Natural killer cell (primary cell): ENCODE data around the gene KRTAP5-6. TPM values are rescaled to one million over a fixed set of nuclear protein-coding genes. Genes with fewer than 3 reads are reported as not detected.
A peak's percentile ranks its signal among the peaks of the same experiment; 100 is the strongest.

Experiments used
- ATAC-seq, 3 donors: fragments of 150-1000 bp in 2 of 3; fragments of 200-7000 bp in 1 of 3; cut with Tn5 transposase; 1 replicate in 1 of 3; 2 replicates in 2 of 3; pipeline ENCODE4 v1.10.0; 2021; ENCODE audit warnings: mild to moderate bottlenecking in 2 of 3, moderate library complexity in 2 of 3
- DNase-seq, 2 donors: peaks; one replicate each; pipeline versions ENCODE4 v3.0.0 to v3.0.0-alpha.2; 2013 to 2021; ENCODE audit warnings: mixed read lengths in 1 of 2
- H3K27ac ChIP-seq: one replicate; pipeline ENCODE4 v1.5.1; 2013; ENCODE audit warnings: mild to moderate bottlenecking, low read length
- H3K27me3 ChIP-seq: one replicate; pipeline ENCODE4 v1.6.1; 2013; ENCODE audit warnings: low read length; ENCODE audit not compliant: control insufficient read depth, insufficient read depth
- H3K36me3 ChIP-seq: one replicate; pipeline ENCODE4 v1.6.1; 2013; ENCODE audit warnings: low read length; ENCODE audit not compliant: control insufficient read depth, insufficient read depth
- H3K4me1 ChIP-seq: one replicate; pipeline ENCODE4 v1.6.1; 2013; ENCODE audit warnings: low read length; ENCODE audit not compliant: control insufficient read depth, insufficient read depth
- H3K4me3 ChIP-seq: one replicate; pipeline ENCODE4 v1.5.1; 2013; ENCODE audit warnings: low read length
- H3K9me3 ChIP-seq: one replicate; pipeline ENCODE4 v1.6.1; 2013; ENCODE audit warnings: low read length; ENCODE audit not compliant: control insufficient read depth, insufficient read depth
- H3K27ac Mint-ChIP-seq, 2 donors: one replicate each; pipeline ENCODE4 v1.8.0; 2022; ENCODE audit warnings: mild to moderate bottlenecking in 2 of 2, mixed read lengths in 2 of 2, moderate library complexity in 1 of 2
- H3K27me3 Mint-ChIP-seq, 2 donors: one replicate each; pipeline ENCODE4 v1.8.0; 2022; ENCODE audit warnings: low read depth in 2 of 2, mixed read lengths in 2 of 2
- H3K36me3 Mint-ChIP-seq: one replicate; pipeline ENCODE4 v1.8.0; 2022; ENCODE audit warnings: mixed read lengths
- H3K4me1 Mint-ChIP-seq, 2 donors: one replicate each; pipeline ENCODE4 v1.8.0; 2022; ENCODE audit warnings: mixed read lengths in 2 of 2
- H3K4me3 Mint-ChIP-seq: one replicate; pipeline ENCODE4 v1.8.0; 2022; ENCODE audit warnings: mild to moderate bottlenecking, moderate library complexity, mixed read lengths
- H3K9me3 Mint-ChIP-seq, 2 donors: one replicate each; pipeline ENCODE4 v1.8.0; 2022; ENCODE audit warnings: mixed read lengths in 2 of 2
- WGBS: methylation state at CpG from one replicate; pipeline ENCODE4 v1.1.7; 2013; ENCODE audit warnings: missing lambda C conversion rate; ENCODE audit not compliant: insufficient coverage; 5-methylcytosine and 5-hydroxymethylcytosine counted together
- intact Hi-C: fragments of 100-400 bp; cut with micrococcal nuclease; formaldehyde crosslinking; loops from one replicate; pipeline ENCODE4 v1.14.2; 2022
- total RNA-seq, 4 donors: library from RNA; stranded (reverse); fragments of 120-200 nt in 1 of 4; gene quantifications; one replicate each; pipeline versions ENCODE4 v1.2.3 to v1.2.4, GENCODE V29; 2013 to 2022
- TF ChIP-seq, protein P1 (sequence below): fragments of 200-600 bp; IDR thresholded peaks from one replicate; pipeline ENCODE4 v1.8.0; 2022; ENCODE audit warnings: antibody characterized with exemption

The KRTAP5-6 gene
- total RNA-seq, 3 donors from 2014 or later (not counting 1 experiment from before 2014, with no cell fraction given): not detected

DNA sequence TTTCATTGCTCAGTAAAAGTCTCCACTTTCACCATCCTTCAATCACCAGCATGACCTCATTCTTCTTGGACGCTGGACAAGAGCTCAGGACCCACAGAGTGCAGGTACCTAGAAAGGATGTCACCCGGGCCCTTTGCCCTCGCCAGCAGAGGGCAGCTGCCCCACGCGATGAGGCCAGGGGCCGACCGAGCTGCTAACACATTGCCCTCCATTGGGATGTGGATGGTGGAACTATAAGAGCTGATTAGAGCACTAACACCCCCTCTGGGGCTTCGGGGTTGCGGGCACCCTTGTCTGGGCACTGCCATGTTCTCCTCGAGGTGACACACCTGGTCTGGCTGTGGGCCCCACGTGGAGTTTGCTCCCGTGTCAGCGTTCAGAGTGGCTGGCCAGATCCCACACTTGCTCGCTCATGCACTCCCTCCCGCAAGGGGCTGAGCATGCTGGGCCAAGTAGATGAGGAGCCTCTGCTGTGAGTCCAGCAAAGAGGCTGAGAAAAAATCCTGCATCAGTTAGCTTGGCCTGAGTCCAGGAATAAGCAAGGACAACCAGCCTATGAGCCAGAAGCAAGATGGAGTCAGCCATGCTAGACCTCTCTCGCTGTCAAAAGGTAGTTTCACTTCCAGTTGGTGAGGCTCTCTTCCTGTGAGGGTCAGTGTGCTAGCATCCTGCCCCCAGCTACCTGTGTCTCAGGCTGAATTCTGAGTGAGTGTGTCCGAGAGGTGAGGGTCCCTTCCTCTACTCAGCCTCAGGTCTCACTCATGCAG, 9.8 kb downstream of the KRTAP5-6 start:
- Mint-ChIP-seq H3K27me3 (peaks cover 8 to 10% of the 10 kb centered on the region in 2 donors), H3K9me3 (no peaks in the 10 kb centered on the region), H3K36me3 (no peaks in the 10 kb centered on the region), H3K4me1 (peaks cover 0 to 12% of the 10 kb centered on the region in 2 donors), H3K4me3 (no peak overlapping the region), H3K27ac (no peak overlapping the region)
- no peak overlapping the region for H3K27ac ChIP-seq
- WGBS: 83% methylated on average over 17 of the region's 17 CpGs
- DNase-seq: peak in 1 of 2 donors; percentile 38
- intact Hi-C loops: no loop called here
- H3K4me3 ChIP-seq: no peak overlapping the region
- no peaks in the 10 kb centered on the region for H3K9me3 ChIP-seq
- no peaks in the 10 kb centered on the region for H3K36me3 ChIP-seq
- TF ChIP-seq, protein P1, sequence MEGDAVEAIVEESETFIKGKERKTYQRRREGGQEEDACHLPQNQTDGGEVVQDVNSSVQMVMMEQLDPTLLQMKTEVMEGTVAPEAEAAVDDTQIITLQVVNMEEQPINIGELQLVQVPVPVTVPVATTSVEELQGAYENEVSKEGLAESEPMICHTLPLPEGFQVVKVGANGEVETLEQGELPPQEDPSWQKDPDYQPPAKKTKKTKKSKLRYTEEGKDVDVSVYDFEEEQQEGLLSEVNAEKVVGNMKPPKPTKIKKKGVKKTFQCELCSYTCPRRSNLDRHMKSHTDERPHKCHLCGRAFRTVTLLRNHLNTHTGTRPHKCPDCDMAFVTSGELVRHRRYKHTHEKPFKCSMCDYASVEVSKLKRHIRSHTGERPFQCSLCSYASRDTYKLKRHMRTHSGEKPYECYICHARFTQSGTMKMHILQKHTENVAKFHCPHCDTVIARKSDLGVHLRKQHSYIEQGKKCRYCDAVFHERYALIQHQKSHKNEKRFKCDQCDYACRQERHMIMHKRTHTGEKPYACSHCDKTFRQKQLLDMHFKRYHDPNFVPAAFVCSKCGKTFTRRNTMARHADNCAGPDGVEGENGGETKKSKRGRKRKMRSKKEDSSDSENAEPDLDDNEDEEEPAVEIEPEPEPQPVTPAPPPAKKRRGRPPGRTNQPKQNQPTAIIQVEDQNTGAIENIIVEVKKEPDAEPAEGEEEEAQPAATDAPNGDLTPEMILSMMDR: peak; percentile 11
- peak in 2 of 3 donors; percentile 39 to 64 for ATAC-seq
- H3K4me1 ChIP-seq: peaks cover 19% of the 10 kb centered on the region
- H3K27me3 ChIP-seq: no peaks in the 10 kb centered on the region

DNA sequence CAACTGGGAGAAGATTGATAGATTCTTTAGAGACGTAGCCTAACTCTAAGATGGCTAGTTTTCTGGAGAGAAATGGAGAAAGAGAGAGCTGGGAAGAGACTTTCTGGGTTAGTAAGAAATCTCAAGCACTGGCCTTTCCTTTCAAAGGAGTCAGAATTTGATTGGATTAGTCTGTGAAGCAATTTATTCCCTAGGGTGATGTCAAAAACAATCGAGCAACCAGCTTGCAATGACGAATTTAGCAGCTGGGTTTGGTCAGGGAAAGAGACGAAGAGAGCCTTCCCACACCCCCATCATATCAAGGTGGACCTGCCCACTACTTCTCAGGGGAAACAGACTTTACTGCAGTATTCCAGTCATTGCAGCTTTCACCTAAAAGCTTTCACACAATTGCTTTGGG, 10.8 kb downstream of the KRTAP5-6 start:
- Mint-ChIP-seq H3K4me1 (peaks cover 0 to 12% of the 10 kb centered on the region in 2 donors), H3K9me3 (no peaks in the 10 kb centered on the region), H3K4me3 (no peak overlapping the region), H3K36me3 (no peaks in the 10 kb centered on the region), H3K27ac (no peak overlapping the region), H3K27me3 (peaks cover 7 to 8% of the 10 kb centered on the region in 2 donors)
- WGBS: 66% methylated on average over 4 of the region's 4 CpGs
- Histone ChIP-seq H3K27me3 (no peaks in the 10 kb centered on the region), H3K9me3 (no peaks in the 10 kb centered on the region), H3K4me3 (no peak overlapping the region), H3K4me1 (peaks cover 19% of the 10 kb centered on the region), H3K36me3 (no peaks in the 10 kb centered on the region), H3K27ac (no peak overlapping the region)
- intact Hi-C loops: no loop called here
- no peak for ATAC-seq
- no peak for DNase-seq
- TF ChIP-seq, protein P1: no peak

DNA sequence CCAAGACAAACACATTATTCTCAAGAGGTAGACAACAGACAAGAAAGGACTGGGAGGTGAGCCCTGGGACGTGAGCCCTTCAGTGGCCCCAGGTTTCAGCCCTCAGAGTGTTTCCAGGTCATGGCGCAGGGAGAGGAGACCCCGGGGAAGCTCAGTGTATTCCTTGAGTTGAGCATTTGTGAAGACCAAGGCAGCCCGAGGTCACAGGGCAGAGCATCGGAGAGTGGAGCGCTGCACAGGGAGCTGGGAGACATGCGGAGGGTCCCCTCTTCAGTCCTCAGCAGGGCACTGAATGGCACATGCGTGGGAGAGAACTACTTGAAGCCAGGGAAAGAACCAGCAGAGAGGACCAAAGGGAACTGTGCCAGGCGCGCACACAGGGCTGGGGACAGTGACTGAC, 11.7 kb downstream of the KRTAP5-6 start:
- Histone ChIP-seq H3K27me3 (no peaks in the 10 kb centered on the region), H3K27ac (no peak overlapping the region), H3K4me1 (peaks cover 19% of the 10 kb centered on the region), H3K9me3 (no peaks in the 10 kb centered on the region), H3K4me3 (no peak overlapping the region), H3K36me3 (no peaks in the 10 kb centered on the region)
- 89% methylated on average over 10 of the region's 10 CpGs for WGBS
- TF ChIP-seq, protein P1: no peak
- no peaks in the 10 kb centered on the region for H3K36me3 Mint-ChIP-seq
- no peaks in the 10 kb centered on the region for H3K9me3 Mint-ChIP-seq
- intact Hi-C loops: no loop called here
- H3K27ac Mint-ChIP-seq: no peak overlapping the region
- no peak for DNase-seq
- H3K4me1 Mint-ChIP-seq: peaks cover 0 to 12% of the 10 kb centered on the region in 2 donors
- H3K27me3 Mint-ChIP-seq: peaks cover 7 to 8% of the 10 kb centered on the region in 2 donors
- no peak overlapping the region for H3K4me3 Mint-ChIP-seq
- ATAC-seq: no peak
